Endometrium (tissue), 2 donors: ENCODE data around the gene DUSP7.

Source experiments
- FAIRE-seq: peaks from 2 replicates; lab custom pipeline; 2012; peaks lifted over from hg19 to GRCh38; lab: Jason Lieb, UNC
- donor health status: control.
- donor health status: control.

Gene DUSP7

GRCh38 chr3:52056521-52056967 lies at the start of gene DUSP7:
Gene DUSP7 (minus strand): TSS chr3:52056571. CDS start chr3:52056366, 205 bp downstream.
- FAIRE-seq: no peak

GRCh38 chr3:52104684-52105640 lies 48.6 kb upstream of the DUSP7 start:
- no peak for FAIRE-seq

- no peak for FAIRE-seq
Observed at GRCh38 chr3:52102934-52103333, 46.6 kb upstream of the DUSP7 start.

- no peak for FAIRE-seq
Observed at GRCh38 chr3:52099001-52099401, 42.6 kb upstream of the DUSP7 start.

GRCh38 chr3:52097851-52098507 lies 41.6 kb upstream of the DUSP7 start:
- FAIRE-seq: no peak

GRCh38 chr3:52095990-52096775 lies 39.8 kb upstream of the DUSP7 start:
- no peak for FAIRE-seq

GRCh38 chr3:52094571-52095485 lies 38.5 kb upstream of the DUSP7 start:
- FAIRE-seq: no peak

GRCh38 chr3:52093756-52094545 lies 37.6 kb upstream of the DUSP7 start:
- FAIRE-seq: no peak

GRCh38 chr3:52092891-52093290 lies 36.5 kb upstream of the DUSP7 start:
- no peak for FAIRE-seq

- no peak for FAIRE-seq
Observed at GRCh38 chr3:52092271-52092660, 35.9 kb upstream of the DUSP7 start.

- no peak for FAIRE-seq
Observed at GRCh38 chr3:52091586-52092270, 35.4 kb upstream of the DUSP7 start.

- FAIRE-seq: no peak
Observed at GRCh38 chr3:52090933-52091468, 34.6 kb upstream of the DUSP7 start.

- no peak for FAIRE-seq
Observed at GRCh38 chr3:52090131-52090932, 34.0 kb upstream of the DUSP7 start.

- FAIRE-seq: no peak
Observed at GRCh38 chr3:52089691-52090090, 33.3 kb upstream of the DUSP7 start.

GRCh38 chr3:52088445-52089367 lies 32.3 kb upstream of the DUSP7 start:
- no peak for FAIRE-seq

- no peak for FAIRE-seq
Observed at GRCh38 chr3:52087731-52088130, 31.4 kb upstream of the DUSP7 start.

- FAIRE-seq: no peak
Observed at GRCh38 chr3:52086976-52087663, 30.7 kb upstream of the DUSP7 start.
